A549 (cell line): Measurements from ENCODE around the gene GIT1.

Source experiments
- BHLHE40 ChIP-seq: IDR thresholded peaks from 2 replicates; pipeline ENCODE4 v1.6.1; 2012; ENCODE audit warnings: low read depth, low read length, inconsistent platforms
- CTCF ChIP-seq: fragments of >200 bp; sonication (Bioruptor Twin); formaldehyde crosslinking; IDR thresholded peaks from 3 replicates; pipeline ENCODE4 v1.5.1; 2016
- E2F6 ChIP-seq: IDR thresholded peaks from 2 replicates; pipeline ENCODE4 v1.6.1; 2012; ENCODE audit warnings: low read depth, borderline replicate concordance
- HMGXB4 ChIP-seq: fragments of 250-450 bp; sonication (Bioruptor Pico); IDR thresholded peaks from 2 replicates; pipeline ENCODE4 v1.5.0; 2021; ENCODE audit warnings: mild to moderate bottlenecking, moderate library complexity, borderline replicate concordance
- NFE2L2 ChIP-seq: fragments of 150-350 bp; conservative IDR thresholded peaks from 2 replicates; pipeline ENCODE4 v1.6.1; 2014; ENCODE audit warnings: low read length
- POLR2A ChIP-seq: IDR thresholded peaks from 2 replicates; pipeline ENCODE4 v1.6.1; 2012; ENCODE audit warnings: mild to moderate bottlenecking, low read length
- REST ChIP-seq: fragments of 200-600 bp; sonication (generic); IDR thresholded peaks from 2 replicates; pipeline ENCODE4 v1.6.1; 2016; ENCODE audit warnings: antibody characterized with exemption, mild to moderate bottlenecking, moderate library complexity
- RFX5 ChIP-seq: fragments of 450-650 bp; IDR thresholded peaks from 2 replicates; pipeline ENCODE4 v1.7.1; 2014; ENCODE audit warnings: antibody characterized with exemption, mild to moderate bottlenecking, moderate library complexity
- TFCP2L1 ChIP-seq: fragments of 250-450 bp; sonication (Bioruptor Pico); IDR thresholded peaks from 2 replicates; pipeline ENCODE4 v1.5.0; 2021; ENCODE audit warnings: mild to moderate bottlenecking

- TF ChIP-seq REST = no peak
- no peak for TF ChIP-seq CTCF
- TF ChIP-seq E2F6 = no peak
- no peak for TF ChIP-seq HMGXB4
- no peak for TF ChIP-seq BHLHE40
- no peak for TF ChIP-seq NFE2L2
- TF ChIP-seq RFX5 = no peak
- no peak for TF ChIP-seq POLR2A
- TF ChIP-seq TFCP2L1 (CRISPR knock-in tag) = no peak
Measured at GRCh38 chr17:29597361-29598172, 8.1 kb upstream of the GIT1 start.
